ENCODE measurements around the gene INSL3.

- TF ChIP-seq POLR2A (IDR thresholded peaks at IDR 0.05) (no peak), CTCF (IDR thresholded peaks at IDR 0.05) (no peak)
Observed at GRCh38 chr19:17826508-17827056, 5.3 kb upstream of the INSL3 start.
